SK-N-MC (cell line): ENCODE measurements around the gene DYNC1I1.
A peak's percentile ranks its signal among the peaks of the same experiment; 100 is the strongest.

ENCODE experiments used
- DNase-seq: peaks from one replicate; pipeline ENCODE4 v3.0.0-alpha.2; 2011; ENCODE audit warnings: low read depth, low spot score
- H3K27ac ChIP-seq: fragments of 200-600 bp; sonication (generic); 2 replicates; pipeline ENCODE4 v1.5.1; 2016; ENCODE audit warnings: mixed run types
- H3K36me3 ChIP-seq: fragments of 200-600 bp; sonication (generic); 2 replicates; pipeline ENCODE4 v1.6.1; 2017; ENCODE audit warnings: antibody characterized with exemption, low read length, mixed read lengths; ENCODE audit not compliant: insufficient read depth
- H3K4me3 ChIP-seq: fragments of 200-600 bp; sonication (generic); 2 replicates; pipeline ENCODE4 v1.5.1; 2016
- H3K9ac ChIP-seq: fragments of 200-600 bp; sonication (generic); 2 replicates; pipeline ENCODE4 v1.8.0; 2017; ENCODE audit warnings: mixed run types, mixed read lengths; ENCODE audit not compliant: insufficient read length
- H3K9me3 ChIP-seq: fragments of 200-600 bp; sonication (generic); 2 replicates; pipeline ENCODE4 v1.6.1; 2017; ENCODE audit warnings: low read depth, mild to moderate bottlenecking, antibody characterized with exemption, low read length, moderate library complexity, mixed read lengths
- EZH2 ChIP-seq: fragments of 200-600 bp; sonication (generic); IDR thresholded peaks from one replicate; pipeline ENCODE4 v1.6.1; 2017; ENCODE audit warnings: antibody characterized with exemption
- FOXP2 ChIP-seq: optimal IDR thresholded peaks from 2 replicates; pipeline ENCODE3; 2011; ENCODE audit warnings: mild to moderate bottlenecking, moderate library complexity; ENCODE audit not compliant: insufficient read depth; ENCODE audit errors: extremely low read length, control extremely low read depth
- POLR2AphosphoS5 ChIP-seq: IDR thresholded peaks from 2 replicates; pipeline ENCODE4 v1.6.1; 2012; ENCODE audit warnings: mild to moderate bottlenecking, low read depth, low read length, borderline replicate concordance

Gene DYNC1I1

GRCh38 chr7:95980167-95980566, 207.8 kb downstream of the DYNC1I1 start:
- DNase-seq, result peak; percentile 77
- Histone ChIP-seq H3K36me3 (no peaks in the 10 kb centered on the region), H3K27ac (no peak overlapping the region; the same call in 1 of the 2 replicates), H3K9me3 (no peaks in the 10 kb centered on the region), H3K9ac (peak overlapping the region; percentile 24), H3K4me3 (peak overlapping the region; percentile 55)
- TF ChIP-seq EZH2, result no peak
- TF ChIP-seq POLR2AphosphoS5, result peak; percentile 63; the same call in 1 of the 2 replicates

- H3K9me3 ChIP-seq, result no peaks in the 10 kb centered on the region
- H3K36me3 ChIP-seq, result no peaks in the 10 kb centered on the region
- TF ChIP-seq POLR2AphosphoS5 (no peak), FOXP2 (no peak), EZH2 (no peak)
- peak overlapping the region; percentile 55 for H3K4me3 ChIP-seq
- DNase-seq, result no peak
- no peak overlapping the region for H3K27ac ChIP-seq
- peak overlapping the region; percentile 24 for H3K9ac ChIP-seq
Observed at GRCh38 chr7:95980706-95981105, 208.4 kb downstream of the DYNC1I1 start.

GRCh38 chr7:95986178-95986764, 213.9 kb downstream of the DYNC1I1 start:
- H3K36me3 ChIP-seq, result no peaks in the 10 kb centered on the region
- H3K4me3 ChIP-seq, result no peak overlapping the region
- H3K9me3 ChIP-seq, result no peaks in the 10 kb centered on the region
- H3K27ac ChIP-seq, result no peak overlapping the region
- H3K9ac ChIP-seq, result no peak overlapping the region
- no peak for TF ChIP-seq EZH2
- TF ChIP-seq FOXP2, result no peak
- TF ChIP-seq POLR2AphosphoS5, result no peak
- DNase-seq, result no peak

- H3K4me3 ChIP-seq, result no peak overlapping the region
- TF ChIP-seq EZH2 (no peak), POLR2AphosphoS5 (no peak), FOXP2 (no peak)
Observed at GRCh38 chr7:95989301-95989700, 216.9 kb downstream of the DYNC1I1 start.

GRCh38 chr7:95993380-95993779, 221.0 kb downstream of the DYNC1I1 start:
- TF ChIP-seq FOXP2, result no peak
- H3K9ac ChIP-seq, result no peak overlapping the region
- H3K36me3 ChIP-seq, result no peaks in the 10 kb centered on the region
- no peak for DNase-seq
- no peak overlapping the region for H3K4me3 ChIP-seq
- H3K27ac ChIP-seq, result no peak overlapping the region
- H3K9me3 ChIP-seq, result no peaks in the 10 kb centered on the region

More at GRCh38 chr7:95989301-95989700, 216.9 kb downstream of the DYNC1I1 start:
- Histone ChIP-seq H3K27ac (no peak overlapping the region), H3K9ac (no peak overlapping the region), H3K9me3 (no peaks in the 10 kb centered on the region), H3K36me3 (no peaks in the 10 kb centered on the region)
- DNase-seq, result no peak

- TF ChIP-seq POLR2AphosphoS5 (no peak), FOXP2 (no peak), EZH2 (no peak)
- DNase-seq, result no peak
- Histone ChIP-seq H3K36me3 (no peaks in the 10 kb centered on the region), H3K4me3 (no peak overlapping the region), H3K9me3 (no peaks in the 10 kb centered on the region), H3K9ac (no peak overlapping the region), H3K27ac (no peak overlapping the region)
Observed at GRCh38 chr7:95996174-95996573, 223.8 kb downstream of the DYNC1I1 start.

GRCh38 chr7:95996886-95997285, 224.5 kb downstream of the DYNC1I1 start:
- TF ChIP-seq POLR2AphosphoS5, result no peak

GRCh38 chr7:95997632-95998031, 225.3 kb downstream of the DYNC1I1 start:
- TF ChIP-seq POLR2AphosphoS5, result no peak
- H3K9ac ChIP-seq, result no peak overlapping the region
- DNase-seq, result no peak

More at GRCh38 chr7:95996886-95997285, 224.5 kb downstream of the DYNC1I1 start:
- H3K36me3 ChIP-seq, result no peaks in the 10 kb centered on the region
- H3K9me3 ChIP-seq, result no peaks in the 10 kb centered on the region
- H3K27ac ChIP-seq, result no peak overlapping the region
- H3K4me3 ChIP-seq, result no peak overlapping the region
- DNase-seq, result no peak
- H3K9ac ChIP-seq, result no peak overlapping the region

GRCh38 chr7:95999481-95999880, 227.1 kb downstream of the DYNC1I1 start:
- H3K9me3 ChIP-seq, result no peaks in the 10 kb centered on the region
- H3K36me3 ChIP-seq, result no peaks in the 10 kb centered on the region
- TF ChIP-seq FOXP2, result no peak
- TF ChIP-seq POLR2AphosphoS5, result no peak
- no peak for TF ChIP-seq EZH2
- H3K9ac ChIP-seq, result no peak overlapping the region
- DNase-seq, result no peak
- H3K27ac ChIP-seq, result no peak overlapping the region
- H3K4me3 ChIP-seq, result no peak overlapping the region

More at GRCh38 chr7:95997632-95998031, 225.3 kb downstream of the DYNC1I1 start:
- no peak overlapping the region for H3K4me3 ChIP-seq
- no peaks in the 10 kb centered on the region for H3K9me3 ChIP-seq
- H3K27ac ChIP-seq, result no peak overlapping the region
- no peaks in the 10 kb centered on the region for H3K36me3 ChIP-seq

- TF ChIP-seq EZH2 (no peak), POLR2AphosphoS5 (peak; percentile 22; the same call in 1 of the 2 replicates), FOXP2 (no peak)
- Histone ChIP-seq H3K36me3 (no peaks in the 10 kb centered on the region), H3K9me3 (no peaks in the 10 kb centered on the region), H3K27ac (peak overlapping the region; percentile 22; the same call in 1 of the 2 replicates), H3K9ac (no peak overlapping the region), H3K4me3 (peak overlapping the region; percentile 16; the same call in 1 of the 2 replicates)
- DNase-seq, result peak; percentile 83
Observed at GRCh38 chr7:96004578-96004977, 232.2 kb downstream of the DYNC1I1 start.
